Measurements from ENCODE around the gene ACER1.

- no peak for TF ChIP-seq CTCF (IDR thresholded peaks at IDR 0.05; ENCODE audit: borderline replicate concordance, extremely low read depth, low read length, poor library complexity, severe bottlenecking)
- TF ChIP-seq EZH2 (IDR thresholded peaks at IDR 0.05; ENCODE audit: borderline replicate concordance, low read depth, low read length, severe bottlenecking) = no peak
These were observed 19.2 kb upstream of the ACER1 start for GRCh38 chr19:6352381-6353165.

All from DND-41 (cell line).